HG02870 (cell line): ENCODE results near the gene RPS6KA1.
"Not testable (repeated sequence)": the region's sequence is repeated elsewhere in the genome, so short reads cannot be mapped to it uniquely, and the experiment has no call there.

Experiments used
- ATAC-seq: cut with Tn5 transposase; IDR thresholded peaks from one replicate; pipeline ENCODE4 v1.9.1; 2021; ENCODE audit warnings: mild to moderate bottlenecking, moderate library complexity; ENCODE audit not compliant: unreplicated experiment

Gene RPS6KA1

DNA sequence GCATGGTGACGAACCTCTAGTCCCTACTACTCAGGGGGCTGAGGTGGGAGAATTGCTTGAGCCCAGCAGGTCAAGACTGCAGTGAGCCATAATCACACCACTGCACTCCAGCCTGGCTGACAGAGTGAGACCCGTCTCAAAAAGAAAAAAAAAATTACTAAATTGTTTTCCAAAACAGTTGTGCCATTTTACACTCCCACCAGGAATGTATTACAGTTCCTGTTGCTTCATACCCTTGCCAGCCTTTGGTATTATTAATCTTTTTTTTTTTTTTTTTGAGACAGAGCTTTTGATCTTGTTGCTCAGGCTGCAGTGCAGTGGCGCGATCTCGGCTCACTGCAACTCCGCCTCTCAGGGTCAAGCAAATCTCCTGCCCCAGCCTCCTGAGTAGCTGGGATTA is 55.9 kb downstream of the RPS6KA1 start:
- ATAC-seq, result no peak

DNA sequence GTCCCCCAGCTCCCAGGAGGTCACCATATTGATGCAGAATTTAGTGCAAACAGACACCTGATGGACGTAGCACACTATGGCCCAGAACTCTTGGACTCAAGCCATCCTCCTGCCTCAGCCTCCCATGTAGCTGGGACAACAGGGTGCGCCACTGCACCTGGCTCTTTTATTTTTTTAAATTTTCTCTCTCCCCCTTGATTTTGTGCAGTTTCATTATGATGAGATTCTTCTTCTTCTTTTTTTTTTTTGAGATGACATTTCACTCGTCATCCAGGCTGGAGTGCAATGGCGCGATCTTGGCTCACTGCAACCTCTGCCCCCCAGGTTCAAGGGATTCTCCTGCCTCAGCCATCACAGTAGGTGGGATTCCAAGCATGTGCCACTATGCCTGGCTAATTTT is 63.8 kb downstream of the RPS6KA1 start:
- ATAC-seq, result no peak

GRCh38 chr1:26594593-26594992 is 65.0 kb downstream of the RPS6KA1 start:
- not testable (repeated sequence) for ATAC-seq

GRCh38 chr1:26597629-26598039 is 68.1 kb downstream of the RPS6KA1 start:
- no peak for ATAC-seq

DNA sequence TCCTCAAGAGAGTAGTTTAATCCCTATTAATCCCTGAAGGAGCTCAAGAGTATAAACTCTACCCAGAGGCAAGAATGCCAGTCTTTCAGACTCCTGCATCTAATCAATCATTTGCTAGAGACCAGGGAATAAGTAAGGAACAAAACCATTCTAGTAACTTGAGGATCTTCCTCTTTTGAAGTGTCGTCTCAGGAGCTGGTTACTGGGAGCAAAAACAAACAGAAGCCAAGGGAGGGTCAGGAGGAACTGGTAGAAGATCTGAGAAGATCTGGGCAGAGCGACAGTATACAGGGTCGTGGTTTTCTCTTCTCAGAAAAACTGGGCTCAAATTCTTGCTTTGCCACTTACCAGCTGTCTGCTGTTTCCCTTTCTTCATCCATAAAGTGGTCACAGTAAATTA is 69.3 kb downstream of the RPS6KA1 start:
- ATAC-seq, result no peak

- ATAC-seq, result no peak
Measured at GRCh38 chr1:26602378-26602959, 72.9 kb downstream of the RPS6KA1 start.

DNA sequence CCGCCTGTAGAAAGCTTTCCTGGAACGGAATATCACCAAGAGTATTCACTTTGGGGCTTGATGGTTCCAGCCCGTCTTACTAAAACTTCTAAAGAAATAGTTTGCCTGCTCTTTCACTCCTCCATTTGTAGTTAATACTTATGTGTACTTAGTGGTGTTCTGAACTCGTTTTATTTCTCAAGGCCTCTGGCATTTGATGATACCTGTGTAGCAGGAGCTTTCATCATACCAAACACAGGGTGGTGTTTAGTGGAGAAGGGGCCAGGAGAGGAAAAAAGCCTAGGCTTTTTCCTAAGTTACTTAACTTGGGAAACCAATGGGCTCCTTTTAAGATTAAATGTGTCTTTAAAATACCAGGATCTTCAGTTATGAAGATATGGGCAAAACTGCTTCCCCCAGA is 74.3 kb downstream of the RPS6KA1 start:
- ATAC-seq, result no peak

GRCh38 chr1:26607186-26607585 is 77.6 kb downstream of the RPS6KA1 start:
- no peak for ATAC-seq

- ATAC-seq, result no peak
Measured at GRCh38 chr1:26608895-26609294, 79.3 kb downstream of the RPS6KA1 start.

- no peak for ATAC-seq
Measured at GRCh38 chr1:26610781-26611180, 81.2 kb downstream of the RPS6KA1 start.

DNA sequence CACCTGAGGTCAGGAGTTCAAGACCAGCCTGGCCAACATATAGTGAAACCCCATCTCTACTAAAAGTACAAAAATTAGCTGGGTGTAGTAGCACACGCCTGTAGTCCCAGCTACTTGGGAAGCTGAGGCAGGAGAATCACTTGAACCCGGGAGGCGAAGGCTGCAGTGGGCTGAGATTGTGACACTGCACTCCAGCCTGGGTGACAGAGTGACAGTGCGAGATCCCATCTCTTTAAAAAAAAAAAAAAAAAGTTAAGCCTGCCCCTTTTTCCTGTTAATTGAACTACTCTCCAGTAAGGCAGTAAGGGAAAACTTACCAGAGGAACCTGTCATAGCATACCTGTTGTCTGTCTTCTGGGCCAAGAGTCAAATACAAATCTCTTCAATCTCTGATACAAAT is 83.1 kb downstream of the RPS6KA1 start:
- not testable (repeated sequence) for ATAC-seq

GRCh38 chr1:26614655-26615411 is 85.3 kb downstream of the RPS6KA1 start:
- ATAC-seq, result no peak

GRCh38 chr1:26616881-26617280 is 87.3 kb downstream of the RPS6KA1 start:
- no peak for ATAC-seq

DNA sequence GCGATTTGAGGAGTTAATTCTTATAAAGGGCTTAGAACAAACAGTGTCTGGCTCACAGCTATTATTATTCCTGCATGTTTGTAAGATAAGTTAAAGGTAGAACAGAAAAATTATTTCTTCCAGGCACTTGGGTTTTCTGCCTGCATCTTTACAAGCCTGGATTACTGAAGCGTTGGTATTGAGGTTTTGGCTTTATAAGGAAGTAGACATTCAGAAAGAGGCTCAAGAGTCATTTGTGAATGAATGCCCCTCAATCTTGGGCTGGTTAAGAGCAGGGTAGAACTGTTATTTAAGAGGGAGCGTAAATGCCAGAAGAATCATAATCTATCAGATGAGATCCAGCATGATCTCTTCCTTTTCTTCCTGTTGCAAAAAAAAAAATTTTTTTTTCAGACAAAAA is 89.0 kb downstream of the RPS6KA1 start:
- no peak for ATAC-seq
